Karpas-422 (cell line): ENCODE results near the gene PRCD. TPM values are rescaled to one million over a fixed set of nuclear protein-coding genes. Genes with fewer than 3 reads are reported as not detected.

Experiments used
- DNase-seq: peaks from one replicate; pipeline ENCODE4 v3.0.0-alpha.2; 2015
- H2AFZ ChIP-seq: fragments of 200-600 bp; sonication (generic); 2 replicates; pipeline ENCODE4 v1.6.1; 2014; ENCODE audit warnings: antibody characterized with exemption, low read length, mixed read lengths
- H3K27ac ChIP-seq: fragments of 200-600 bp; sonication (generic); 2 replicates; pipeline ENCODE4 v1.5.1; 2014; ENCODE audit warnings: mild to moderate bottlenecking, low read length, moderate library complexity
- H3K27me3 ChIP-seq: fragments of 200-600 bp; sonication (generic); 2 replicates; pipeline ENCODE4 v1.6.1; 2014; ENCODE audit warnings: low read length, mixed read lengths
- H3K36me3 ChIP-seq: fragments of 200-600 bp; sonication (generic); 2 replicates; pipeline ENCODE4 v1.6.1; 2014; ENCODE audit warnings: low read length, mixed read lengths; ENCODE audit not compliant: insufficient read depth
- H3K4me1 ChIP-seq: fragments of 200-600 bp; sonication (generic); 2 replicates; pipeline ENCODE4 v1.6.1; 2014; ENCODE audit warnings: mild to moderate bottlenecking, low read length, mixed read lengths
- H3K4me2 ChIP-seq: fragments of 200-600 bp; sonication (generic); 2 replicates; pipeline ENCODE4 v1.6.1; 2014; ENCODE audit warnings: low read length, low read depth, mild to moderate bottlenecking; ENCODE audit not compliant: poor library complexity, severe bottlenecking
- H3K4me3 ChIP-seq: fragments of 200-600 bp; sonication (generic); 2 replicates; pipeline ENCODE4 v1.5.1; 2014; ENCODE audit warnings: mild to moderate bottlenecking, antibody characterized with exemption, low read length, mixed read lengths
- H3K79me2 ChIP-seq: fragments of 200-600 bp; sonication (generic); 2 replicates; pipeline ENCODE4 v1.6.1; 2014; ENCODE audit warnings: mild to moderate bottlenecking, low read length, mixed read lengths
- H3K9ac ChIP-seq: fragments of 200-600 bp; sonication (generic); 2 replicates; pipeline ENCODE4 v1.6.0; 2014; ENCODE audit warnings: low read length
- H3K9me2 ChIP-seq: fragments of 200-600 bp; sonication (generic), shearing (Covaris generic); replicated peaks from 2 replicates; pipeline ENCODE4 v1.6.0; 2014; ENCODE audit warnings: mild to moderate bottlenecking, low read length, moderate library complexity; ENCODE audit not compliant: insufficient read depth
- H3K9me3 ChIP-seq: fragments of 300-700, 200-600 bp; sonication (generic); 2 replicates; pipeline ENCODE4 v1.6.1; 2014; ENCODE audit warnings: low read length, mixed read lengths
- H4K20me1 ChIP-seq: fragments of 200-600 bp; sonication (generic); 2 replicates; pipeline ENCODE4 v1.6.1; 2014; ENCODE audit warnings: mild to moderate bottlenecking, antibody characterized with exemption, low read length, low read depth; ENCODE audit not compliant: insufficient read depth
- total RNA-seq: library from RNA; depleted of rRNA; stranded (reverse); fragments of >200 nt; shearing (Covaris generic); gene quantifications from 2 replicates; pipeline ENCODE4 v1.2.3, GENCODE V29; 2014; ENCODE audit warnings: low replicate concordance

The PRCD gene
- total RNA-seq, 1 experiment from 2014 or later: 0.37 TPM

- Histone ChIP-seq H3K9ac (no peak overlapping the region), H3K4me2 (no peak overlapping the region), H3K9me2 (no peaks in the 10 kb centered on the region), H3K27me3 (no peaks in the 10 kb centered on the region), H3K36me3 (peaks cover 9% of the 10 kb centered on the region; the same call in 1 of the 2 replicates), H3K79me2 (no peaks in the 10 kb centered on the region), H2AFZ (no peak overlapping the region), H3K4me1 (no peaks in the 10 kb centered on the region), H3K27ac (no peak overlapping the region), H3K9me3 (no peaks in the 10 kb centered on the region), H4K20me1 (peaks cover 20% of the 10 kb centered on the region), H3K4me3 (no peak overlapping the region)
- DNase-seq: no peak
Observed at GRCh38 chr17:76570457-76570856, 30.6 kb downstream of the PRCD start.

GRCh38 chr17:76570877-76571471, 31.1 kb downstream of the PRCD start:
- H3K9me3 ChIP-seq: no peaks in the 10 kb centered on the region
- no peak overlapping the region for H3K27ac ChIP-seq
- no peak overlapping the region for H3K9ac ChIP-seq
- H4K20me1 ChIP-seq: peaks cover 15% of the 10 kb centered on the region; the same call in 1 of the 2 replicates
- H3K9me2 ChIP-seq: no peaks in the 10 kb centered on the region
- H3K4me3 ChIP-seq: no peak overlapping the region
- H3K79me2 ChIP-seq: no peaks in the 10 kb centered on the region
- H3K27me3 ChIP-seq: no peaks in the 10 kb centered on the region
- no peak overlapping the region for H3K4me2 ChIP-seq
- DNase-seq: no peak
- H2AFZ ChIP-seq: no peak overlapping the region
- peaks cover 4% of the 10 kb centered on the region; the same call in 1 of the 2 replicates for H3K36me3 ChIP-seq
- H3K4me1 ChIP-seq: no peaks in the 10 kb centered on the region

- Histone ChIP-seq H3K4me1 (no peaks in the 10 kb centered on the region), H3K27ac (no peak overlapping the region), H3K79me2 (no peaks in the 10 kb centered on the region), H4K20me1 (peaks cover 12% of the 10 kb centered on the region; the same call in 1 of the 2 replicates), H3K9me3 (no peaks in the 10 kb centered on the region), H3K27me3 (no peaks in the 10 kb centered on the region), H3K4me2 (no peak overlapping the region), H2AFZ (no peak overlapping the region), H3K9ac (no peak overlapping the region), H3K36me3 (no peaks in the 10 kb centered on the region), H3K4me3 (no peak overlapping the region), H3K9me2 (no peaks in the 10 kb centered on the region)
- DNase-seq: no peak
Observed at GRCh38 chr17:76572201-76572910, 32.5 kb downstream of the PRCD start.

- peaks cover 5% of the 10 kb centered on the region; the same call in 1 of the 2 replicates for H4K20me1 ChIP-seq
- H3K9ac ChIP-seq: no peak overlapping the region
- H3K9me3 ChIP-seq: no peaks in the 10 kb centered on the region
- H3K4me1 ChIP-seq: no peaks in the 10 kb centered on the region
- H3K36me3 ChIP-seq: no peaks in the 10 kb centered on the region
- H3K27me3 ChIP-seq: no peaks in the 10 kb centered on the region
- H3K27ac ChIP-seq: no peak overlapping the region
- no peak overlapping the region for H2AFZ ChIP-seq
- no peak overlapping the region for H3K4me3 ChIP-seq
- H3K9me2 ChIP-seq: no peaks in the 10 kb centered on the region
- no peak for DNase-seq
- no peaks in the 10 kb centered on the region for H3K79me2 ChIP-seq
- no peak overlapping the region for H3K4me2 ChIP-seq
Observed at GRCh38 chr17:76573096-76573495, 33.3 kb downstream of the PRCD start.

- Histone ChIP-seq H3K9me3 (no peaks in the 10 kb centered on the region), H3K9ac (no peak overlapping the region), H2AFZ (no peak overlapping the region), H3K4me1 (no peaks in the 10 kb centered on the region), H3K4me2 (no peak overlapping the region), H4K20me1 (no peaks in the 10 kb centered on the region), H3K27me3 (no peaks in the 10 kb centered on the region), H3K27ac (no peak overlapping the region), H3K4me3 (no peak overlapping the region), H3K9me2 (no peaks in the 10 kb centered on the region), H3K36me3 (no peaks in the 10 kb centered on the region), H3K79me2 (no peaks in the 10 kb centered on the region)
- DNase-seq: no peak
Observed at GRCh38 chr17:76574166-76574565, 34.3 kb downstream of the PRCD start.

GRCh38 chr17:76575570-76575969, 35.7 kb downstream of the PRCD start:
- no peak overlapping the region for H3K9ac ChIP-seq
- no peak for DNase-seq
- H2AFZ ChIP-seq: no peak overlapping the region
- no peaks in the 10 kb centered on the region for H3K36me3 ChIP-seq
- no peaks in the 10 kb centered on the region for H3K9me2 ChIP-seq
- H3K4me1 ChIP-seq: no peaks in the 10 kb centered on the region
- no peaks in the 10 kb centered on the region for H4K20me1 ChIP-seq
- H3K27me3 ChIP-seq: no peaks in the 10 kb centered on the region
- no peak overlapping the region for H3K4me3 ChIP-seq
- H3K27ac ChIP-seq: no peak overlapping the region
- H3K79me2 ChIP-seq: no peaks in the 10 kb centered on the region
- no peak overlapping the region for H3K4me2 ChIP-seq
- H3K9me3 ChIP-seq: no peaks in the 10 kb centered on the region

- Histone ChIP-seq H4K20me1 (no peaks in the 10 kb centered on the region), H2AFZ (no peak overlapping the region), H3K4me3 (no peak overlapping the region), H3K4me1 (no peaks in the 10 kb centered on the region), H3K79me2 (no peaks in the 10 kb centered on the region), H3K4me2 (no peak overlapping the region), H3K9ac (no peak overlapping the region), H3K9me2 (no peaks in the 10 kb centered on the region), H3K27me3 (no peaks in the 10 kb centered on the region), H3K9me3 (no peaks in the 10 kb centered on the region), H3K27ac (no peak overlapping the region), H3K36me3 (no peaks in the 10 kb centered on the region)
- DNase-seq: no peak
Observed at GRCh38 chr17:76576189-76576588, 36.3 kb downstream of the PRCD start.

GRCh38 chr17:76577876-76578275, 38.0 kb downstream of the PRCD start:
- Histone ChIP-seq H3K4me1 (no peaks in the 10 kb centered on the region), H3K4me2 (no peak overlapping the region)

More at GRCh38 chr17:76577876-76578275, 38.0 kb downstream of the PRCD start:
- Histone ChIP-seq H3K27ac (no peak overlapping the region), H3K27me3 (no peaks in the 10 kb centered on the region), H4K20me1 (no peaks in the 10 kb centered on the region), H3K9me3 (no peaks in the 10 kb centered on the region), H3K36me3 (no peaks in the 10 kb centered on the region), H2AFZ (no peak overlapping the region), H3K9ac (no peak overlapping the region), H3K79me2 (no peaks in the 10 kb centered on the region), H3K4me3 (no peak overlapping the region), H3K9me2 (no peaks in the 10 kb centered on the region)
- no peak for DNase-seq
